ENCODE data around the gene RASL10A.

The RASL10A gene

GRCh38 chr22:29266564-29267461 is 48.7 kb downstream of the RASL10A start:
- H3K27me3 ChIP-seq = no peaks in the 10 kb centered on the region
- no peak for TF ChIP-seq CTCF (IDR thresholded peaks at IDR 0.05)
- H3K4me1 ChIP-seq (ENCODE audit: control insufficient read depth in 1 of 2, insufficient read depth in 1 of 2, low read depth in 1 of 2, low read length in 1 of 2) = peaks cover 37 to 38% of the 10 kb centered on the region in 2 experiments
- H3K4me3 ChIP-seq (ENCODE audit: low read depth in 1 of 2, low read length in 1 of 2) = peak overlapping the region; percentile 93 to 99
- H3K36me3 ChIP-seq = peaks cover 10% of the 10 kb centered on the region
- no peaks in the 10 kb centered on the region for H3K9me3 ChIP-seq
- H3K27ac ChIP-seq = peak overlapping the region; percentile 98

GRCh38 chr22:29265929-29266328 is 49.6 kb downstream of the RASL10A start:
- H3K4me3 ChIP-seq (ENCODE audit: low read depth in 1 of 2, low read length in 1 of 2) = no peak overlapping the region

GRCh38 chr22:29265305-29265704 is 50.2 kb downstream of the RASL10A start:
- Histone ChIP-seq H3K36me3 (peaks cover 4% of the 10 kb centered on the region), H3K4me1 (ENCODE audit: control insufficient read depth in 1 of 2, insufficient read depth in 1 of 2, low read depth in 1 of 2, low read length in 1 of 2) (peaks cover 26 to 30% of the 10 kb centered on the region in 2 experiments), H3K27me3 (no peaks in the 10 kb centered on the region), H3K9me3 (no peaks in the 10 kb centered on the region), H3K4me3 (ENCODE audit: low read depth in 1 of 2, low read length in 1 of 2) (no peak overlapping the region), H3K27ac (no peak overlapping the region)
- no peak for TF ChIP-seq CTCF (IDR thresholded peaks at IDR 0.05)

More at GRCh38 chr22:29265929-29266328, 49.6 kb downstream of the RASL10A start:
- Histone ChIP-seq H3K27ac (no peak overlapping the region), H3K9me3 (no peaks in the 10 kb centered on the region), H3K4me1 (ENCODE audit: control insufficient read depth in 1 of 2, insufficient read depth in 1 of 2, low read depth in 1 of 2, low read length in 1 of 2) (peaks cover 32 to 37% of the 10 kb centered on the region in 2 experiments), H3K36me3 (peaks cover 7% of the 10 kb centered on the region), H3K27me3 (no peaks in the 10 kb centered on the region)
- no peak for TF ChIP-seq CTCF (IDR thresholded peaks at IDR 0.05)

GRCh38 chr22:29263791-29264276 is 51.7 kb downstream of the RASL10A start:
- Histone ChIP-seq H3K36me3 (peaks cover 7% of the 10 kb centered on the region), H3K27me3 (no peaks in the 10 kb centered on the region)
- TF ChIP-seq CTCF (IDR thresholded peaks at IDR 0.05) = no peak

More at GRCh38 chr22:29263791-29264276, 51.7 kb downstream of the RASL10A start:
- Histone ChIP-seq H3K27ac (no peak overlapping the region), H3K4me1 (ENCODE audit: control insufficient read depth in 1 of 2, insufficient read depth in 1 of 2, low read depth in 1 of 2, low read length in 1 of 2) (peaks cover 12 to 16% of the 10 kb centered on the region in 2 experiments), H3K4me3 (ENCODE audit: low read depth in 1 of 2, low read length in 1 of 2) (no peak overlapping the region), H3K9me3 (no peaks in the 10 kb centered on the region)

Data from neutrophil (primary cell).